K562 (cell line): ENCODE measurements around the gene OPRD1. TPM values are rescaled to one million over a fixed set of nuclear protein-coding genes. Genes with fewer than 3 reads are reported as not detected.

ENCODE experiments used
- CBX8 ChIP-seq: fragments of 200-600 bp; sonication (generic); IDR thresholded peaks from 2 replicates; pipeline ENCODE4 v1.6.1; 2012; ENCODE audit warnings: borderline replicate concordance, mixed run types, low read depth, mild to moderate bottlenecking, moderate library complexity, mixed read lengths, low read length, control low read depth, inconsistent platforms; ENCODE audit not compliant: poor library complexity, severe bottlenecking; ENCODE audit errors: extremely low read depth
- DMBX1 ChIP-seq: fragments of 250-450 bp; sonication (Bioruptor Pico); IDR thresholded peaks from 2 replicates; pipeline ENCODE4 v1.8.0; 2022; ENCODE audit warnings: inconsistent platforms, mild to moderate bottlenecking, moderate library complexity, borderline replicate concordance
- E2F5 ChIP-seq: sonication (generic); formaldehyde crosslinking; IDR thresholded peaks from 2 replicates; pipeline ENCODE4 v1.8.0; 2022; ENCODE audit warnings: mild to moderate bottlenecking, missing genetic modification reagents
- FOXJ2 ChIP-seq: fragments of 200-800 bp; sonication (Bioruptor generic); IDR thresholded peaks from 2 replicates; pipeline ENCODE4 v1.6.1; 2016; ENCODE audit warnings: missing genetic modification characterization, missing compliant biosample characterization
- GATAD2B ChIP-seq: fragments of 450-650 bp; IDR thresholded peaks from 2 replicates; pipeline ENCODE4 v1.6.1; 2017; ENCODE audit warnings: mild to moderate bottlenecking, borderline replicate concordance
- HMG20B ChIP-seq: fragments of 250-450 bp; sonication (Bioruptor Pico); IDR thresholded peaks from 2 replicates; pipeline ENCODE4 v1.5.0; 2021; ENCODE audit warnings: mild to moderate bottlenecking
- HNRNPL ChIP-seq: fragments of 200-400 bp; formaldehyde crosslinking; IDR thresholded peaks from 2 replicates; pipeline ENCODE4 v1.6.1; 2017; ENCODE audit warnings: low read depth, mild to moderate bottlenecking, low read length
- KLF13 ChIP-seq: fragments of 450-650 bp; IDR thresholded peaks from 2 replicates; pipeline ENCODE4 v1.6.1; 2016; ENCODE audit warnings: missing genetic modification characterization, low read depth, mild to moderate bottlenecking, missing compliant biosample characterization, moderate library complexity, borderline replicate concordance
- KLF16 ChIP-seq: IDR thresholded peaks from 2 replicates; pipeline ENCODE4 v1.6.1; 2016; ENCODE audit warnings: antibody characterized with exemption
- MAZ ChIP-seq, 2 experiments: fragments of 450-650 bp in 1 of 2; sonication (generic) in 1 of 2; formaldehyde crosslinking; IDR thresholded peaks in 1 of 2; conservative IDR thresholded peaks in 1 of 2; 2 replicates each; pipeline versions ENCODE4 v1.4.0 to v1.5.0; 2020; ENCODE audit warnings: mild to moderate bottlenecking in 1 of 2, missing genetic modification reagents in 1 of 2
- MECOM ChIP-seq: fragments of 250-450 bp; sonication (Bioruptor Pico); IDR thresholded peaks from 2 replicates; pipeline ENCODE4 v1.8.0; 2022; ENCODE audit warnings: inconsistent platforms
- MYNN ChIP-seq, 2 experiments: sonication (generic); formaldehyde crosslinking in 1 of 2; IDR thresholded peaks; 2 replicates each; pipeline versions ENCODE4 v1.5.0 to v1.6.1; 2016 to 2020; ENCODE audit warnings: antibody characterized with exemption in 1 of 2, missing genetic modification reagents in 1 of 2
- RBM17 ChIP-seq: fragments of 200-400 bp; formaldehyde crosslinking; IDR thresholded peaks from 2 replicates; pipeline ENCODE4 v1.6.1; 2017; ENCODE audit warnings: low read depth, mild to moderate bottlenecking, low read length, borderline replicate concordance
- RCOR1 ChIP-seq, 2 experiments: IDR thresholded peaks; 2 replicates each; pipeline ENCODE4 v1.6.1; 2012; ENCODE audit warnings: low read depth in 2 of 2, low read length in 2 of 2, borderline replicate concordance in 1 of 2, improper control_type of control experiment in 1 of 2
- SOX6 ChIP-seq: fragments of 450-650 bp; IDR thresholded peaks from 2 replicates; pipeline ENCODE4 v1.6.1; 2014; ENCODE audit warnings: mild to moderate bottlenecking
- TAF1 ChIP-seq: IDR thresholded peaks from 2 replicates; pipeline ENCODE4 v1.6.1; 2011; ENCODE audit warnings: mild to moderate bottlenecking, low read length, moderate library complexity; ENCODE audit not compliant: insufficient read depth, control insufficient read depth, severe bottlenecking; ENCODE audit errors: extremely low read depth
- TARDBP ChIP-seq: fragments of 450-650 bp; IDR thresholded peaks from 2 replicates; pipeline ENCODE4 v1.6.1; 2016
- TBL1XR1 ChIP-seq, 2 experiments: IDR thresholded peaks; 2 replicates each; pipeline ENCODE4 v1.6.1; 2012; ENCODE audit warnings: improper control_type of control experiment in 2 of 2, low read length in 2 of 2, mild to moderate bottlenecking in 1 of 2
- TBP ChIP-seq: optimal IDR thresholded peaks from 2 replicates; pipeline ENCODE3; 2011; ENCODE audit warnings: low read depth, low read length, improper control_type of control experiment
- TRIM25 ChIP-seq: fragments of 450-650 bp; IDR thresholded peaks from 2 replicates; pipeline ENCODE4 v1.7.0; 2016; ENCODE audit warnings: borderline replicate concordance
- ZBTB49 ChIP-seq: sonication (generic); formaldehyde crosslinking; IDR thresholded peaks from 2 replicates; pipeline ENCODE4 v1.8.0; 2022; ENCODE audit warnings: missing genetic modification reagents, mild to moderate bottlenecking, borderline replicate concordance
- ZNF224 ChIP-seq: sonication (generic); formaldehyde crosslinking; IDR thresholded peaks from 2 replicates; pipeline ENCODE4 v1.8.0; 2022; ENCODE audit warnings: mild to moderate bottlenecking, missing genetic modification reagents
- polyA plus RNA-seq, 8 experiments: library from polyadenylated mRNA; depleted of rRNA in 4 of 8; stranded (reverse) in 5 of 8; unstranded in 3 of 8; fragments of >200 nt; fragmentation: Nextera tagmentation in 2 of 8; fragmentation: Illumina TruSeq in 1 of 8; extraction: Ambion mirVana in 2 of 8; extraction: Trizol in 1 of 8; gene quantifications; 2 replicates each; pipeline versions ENCODE4 v1.2.1 to v1.2.3, GENCODE V29; 2011 to 2014; ENCODE audit warnings: inconsistent platforms in 1 of 8, missing spikeins in 1 of 8
- total RNA-seq, 7 experiments: library from RNA; depleted of rRNA in 6 of 7; stranded (reverse); fragments of >200 nt in 6 of 7; fragmentation: Illumina TruSeq in 2 of 7; extraction: Trizol in 2 of 7; gene quantifications; 2 replicates each; pipeline versions ENCODE4 v1.2.1 to v1.2.3, GENCODE V29; 2011 to 2021; ENCODE audit warnings: low replicate concordance in 1 of 7

The OPRD1 gene
- total and polyA plus RNA-seq, 9 of the 15 experiments (the other 6 are each of a cell fraction or from before 2014, with no cell fraction given), result under 0.01 to 0.03 (median under 0.01) TPM; not detected in 6

- no peak for TF ChIP-seq TRIM25
- TF ChIP-seq TARDBP, result no peak; the same call in 1 of the 2 replicates
- TF ChIP-seq MECOM (CRISPR knock-in tag), result peak; percentile 79; the same call in 1 of the 2 replicates
- TF ChIP-seq SOX6, result no peak
- TF ChIP-seq TAF1, result peak; percentile 84
- TF ChIP-seq TBL1XR1 (IDR thresholded peaks at IDR 0.05; ENCODE audit: low read length in 2 of 2), result no peak
- TF ChIP-seq MAZ (CRISPR knock-in tag; conservative IDR thresholded peaks at IDR 0.05 in 1 of 2, IDR thresholded peaks at IDR 0.05 in 1 of 2), result peak; percentile 89 to 92
- TF ChIP-seq HNRNPL, result peak; percentile 71; the same call in 1 of the 2 replicates
- no peak for TF ChIP-seq HMG20B (CRISPR knock-in tag)
- no peak for TF ChIP-seq RBM17
- no peak for TF ChIP-seq ZNF224 (CRISPR knock-in tag)
- no peak for TF ChIP-seq MYNN (IDR thresholded peaks at IDR 0.05)
- no peak for TF ChIP-seq MYNN (CRISPR knock-in tag; IDR thresholded peaks at IDR 0.05)
- TF ChIP-seq RCOR1 (IDR thresholded peaks at IDR 0.05; ENCODE audit: borderline replicate concordance in 1 of 2, low read depth in 2 of 2, low read length in 2 of 2), result peak in 1 of 2 experiments; percentile 46; a peak in 1 of 4 replicates
- TF ChIP-seq KLF16, result no peak
- TF ChIP-seq E2F5 (CRISPR knock-in tag), result no peak
- peak; percentile 79 for TF ChIP-seq DMBX1 (CRISPR knock-in tag)
- peak; percentile 78 for TF ChIP-seq TBP
- TF ChIP-seq ZBTB49 (CRISPR knock-in tag), result no peak
- TF ChIP-seq GATAD2B, result no peak; the same call in 1 of the 2 replicates
- no peak for TF ChIP-seq FOXJ2 (tag)
- TF ChIP-seq KLF13 (tag), result no peak
- no peak for TF ChIP-seq CBX8
These were observed 74.9 kb downstream of the OPRD1 start (continued) for GRCh38 chr1:28886731-28887418.
